PC-9 (cell line): Measurements from ENCODE around the gene DOLK. TPM values are rescaled to one million over a fixed set of nuclear protein-coding genes. Genes with fewer than 3 reads are reported as not detected.

ENCODE experiments used
- BruUV-seq: library from RNA; stranded (reverse); fragments of 400-500 nt; replicated peaks from 2 replicates; lab custom pipeline; 2021; lab: Mats Ljungman, UMichigan
- CTCF ChIA-PET: fragments of 300-600 bp; sonication (Branson Sonifier 250); formaldehyde crosslinking; loops from one replicate; lab custom pipeline; 2022; ENCODE audit warnings: antibody characterized with exemption; lab: Charles Lee
- POLR2A ChIA-PET: fragments of 300-600 bp; sonication (Branson Sonifier 250); formaldehyde crosslinking; loops from one replicate; lab custom pipeline; 2022; ENCODE audit warnings: antibody characterized with exemption; ENCODE audit not compliant: unreplicated experiment; lab: Charles Lee
- DNase-seq, 2 experiments: peaks; one replicate each; pipeline versions ENCODE4 v3.0.0 to v3.0.0-alpha.2; 2015 to 2022; ENCODE audit warnings: mixed read lengths in 1 of 2
- H2AFZ ChIP-seq: fragments of 200-600 bp; sonication (generic); 2 replicates; pipeline ENCODE4 v1.8.1; 2017; ENCODE audit warnings: antibody characterized with exemption
- H3F3A ChIP-seq: fragments of 200-600 bp; sonication (generic); 2 replicates; pipeline ENCODE4 v1.8.1; 2017; ENCODE audit warnings: antibody characterized with exemption, mild to moderate bottlenecking, low read depth; ENCODE audit not compliant: insufficient read depth
- H3K27ac ChIP-seq: fragments of 200-600 bp; sonication (generic); 2 replicates; pipeline ENCODE4 v1.6.1; 2016; ENCODE audit warnings: mixed run types
- H3K27me3 ChIP-seq: fragments of 200-600 bp; sonication (generic); 2 replicates; pipeline ENCODE4 v1.6.1; 2016; ENCODE audit warnings: low read depth, mixed run types; ENCODE audit not compliant: insufficient read depth
- H3K36me3 ChIP-seq: fragments of 200-600 bp; sonication (generic); 2 replicates; pipeline ENCODE4 v1.6.1; 2016; ENCODE audit warnings: low read depth, mixed run types
- H3K4me1 ChIP-seq: fragments of 200-600 bp; sonication (generic); replicated peaks from 2 replicates; pipeline ENCODE4 v1.6.1; 2016; ENCODE audit warnings: mixed run types; ENCODE audit not compliant: insufficient read depth
- H3K4me2 ChIP-seq: fragments of 200-600 bp; sonication (generic); 2 replicates; pipeline ENCODE4 v1.6.1; 2017; ENCODE audit warnings: mixed run types
- H3K4me3 ChIP-seq: fragments of 200-600 bp; sonication (generic); 2 replicates; pipeline ENCODE4 v1.6.1; 2016; ENCODE audit warnings: mixed run types
- H3K79me2 ChIP-seq: fragments of 200-600 bp; sonication (generic); 2 replicates; pipeline ENCODE4 v1.6.1; 2017; ENCODE audit warnings: low read depth, mixed run types
- H3K9me2 ChIP-seq: fragments of 200-600 bp; sonication (generic); 2 replicates; pipeline ENCODE4 v1.8.1; 2017; ENCODE audit warnings: mild to moderate bottlenecking; ENCODE audit not compliant: insufficient read depth
- H3K9me3 ChIP-seq: fragments of 200-600 bp; sonication (generic); 2 replicates; pipeline ENCODE4 v1.8.1; 2016; ENCODE audit warnings: low read depth; ENCODE audit not compliant: insufficient read depth
- H4K20me1 ChIP-seq: fragments of 200-600 bp; sonication (generic); 2 replicates; pipeline ENCODE4 v1.8.1; 2017; ENCODE audit not compliant: insufficient read depth
- CTCF ChIP-seq: fragments of 200-600 bp; sonication (generic); conservative IDR thresholded peaks from 2 replicates; pipeline ENCODE4 v1.6.1; 2017; ENCODE audit warnings: mixed run types, antibody characterized with exemption, mild to moderate bottlenecking, moderate library complexity
- EZH2 ChIP-seq: fragments of 200-600 bp; sonication (generic); IDR thresholded peaks from 2 replicates; pipeline ENCODE4 v1.8.0; 2017; ENCODE audit warnings: antibody characterized with exemption, low read depth
- intact Hi-C: fragments of 100-400 bp; cut with micrococcal nuclease; formaldehyde crosslinking; loops from one replicate; pipeline ENCODE4 v1.10.0; 2022; ENCODE audit not compliant: unreplicated experiment
- total RNA-seq: library from RNA; stranded (reverse); gene quantifications from 2 replicates; pipeline ENCODE4 v1.2.3, GENCODE V29; 2021

Gene DOLK
- total RNA-seq, 1 experiment from 2014 or later, result 19.0 TPM

DNA sequence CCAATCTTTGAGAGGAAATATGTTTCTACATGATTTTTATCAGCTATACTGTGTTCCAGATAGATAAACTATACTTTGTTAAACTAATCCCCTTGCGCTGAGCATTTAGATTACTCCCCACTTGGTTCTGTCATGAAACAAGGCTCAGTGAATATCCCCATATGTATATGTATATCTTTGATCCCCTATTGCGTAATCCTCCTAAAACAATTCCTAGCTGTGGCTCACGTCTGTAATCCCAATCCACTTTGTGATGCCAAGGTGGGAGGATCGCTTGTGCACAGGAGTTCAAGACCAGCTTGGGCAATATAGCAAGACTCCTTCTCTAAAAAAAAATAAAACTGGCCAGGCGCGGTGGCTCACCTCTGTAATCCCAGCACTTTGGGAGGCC is 23.9 kb downstream of the DOLK start:
- TF ChIP-seq EZH2 (no peak), CTCF (no peak)
- Histone ChIP-seq H2AFZ (no peak overlapping the region), H3F3A (peaks cover 11% of the 10 kb centered on the region; the same call in 1 of the 2 replicates), H3K9me3 (no peaks in the 10 kb centered on the region), H3K27ac (no peak overlapping the region), H3K4me2 (no peak overlapping the region), H3K36me3 (no peaks in the 10 kb centered on the region), H3K4me3 (no peak overlapping the region), H3K4me1 (no peaks in the 10 kb centered on the region), H3K9me2 (no peaks in the 10 kb centered on the region), H4K20me1 (no peaks in the 10 kb centered on the region), H3K79me2 (no peaks in the 10 kb centered on the region), H3K27me3 (no peaks in the 10 kb centered on the region)
- no TSS peak for BruUV-seq
- CTCF ChIA-PET, result interaction anchor here (0.6 kb wide), 2 partner anchors 60 to 280 kb away, joined by 3 to 4 read pairs; no protein-coding TSS in a partner anchor
- POLR2A ChIA-PET, result interaction anchor here (0.7 kb wide), 1 partner anchor 11 kb away, joined by 5 read pairs; no protein-coding TSS in a partner anchor
- no peak for DNase-seq
- intact Hi-C loops, result no loop called here

- Histone ChIP-seq H3K9me3 (no peaks in the 10 kb centered on the region), H3K9me2 (no peaks in the 10 kb centered on the region), H2AFZ (no peak overlapping the region), H3K36me3 (no peaks in the 10 kb centered on the region), H4K20me1 (no peaks in the 10 kb centered on the region), H3K27ac (no peak overlapping the region), H3F3A (peaks cover 11% of the 10 kb centered on the region; the same call in 1 of the 2 replicates), H3K27me3 (no peaks in the 10 kb centered on the region), H3K4me3 (no peak overlapping the region), H3K4me1 (no peaks in the 10 kb centered on the region), H3K4me2 (no peak overlapping the region), H3K79me2 (no peaks in the 10 kb centered on the region)
- no peak for TF ChIP-seq CTCF
- TF ChIP-seq EZH2, result no peak
- intact Hi-C loops, result no loop called here
- ChIA-PET CTCF (interaction anchor here (0.7 kb wide), 2 partner anchors 77 to 122 kb away, joined by 13 to 16 read pairs; no protein-coding TSS in a partner anchor), POLR2A (interaction anchor here (0.7 kb wide), 1 partner anchor 26 kb away, joined by 12 read pairs; no protein-coding TSS in a partner anchor)
- BruUV-seq, result no TSS peak
- no peak for DNase-seq
Observed at GRCh38 chr9:128921881-128922763, 25.3 kb downstream of the DOLK start.

DNA sequence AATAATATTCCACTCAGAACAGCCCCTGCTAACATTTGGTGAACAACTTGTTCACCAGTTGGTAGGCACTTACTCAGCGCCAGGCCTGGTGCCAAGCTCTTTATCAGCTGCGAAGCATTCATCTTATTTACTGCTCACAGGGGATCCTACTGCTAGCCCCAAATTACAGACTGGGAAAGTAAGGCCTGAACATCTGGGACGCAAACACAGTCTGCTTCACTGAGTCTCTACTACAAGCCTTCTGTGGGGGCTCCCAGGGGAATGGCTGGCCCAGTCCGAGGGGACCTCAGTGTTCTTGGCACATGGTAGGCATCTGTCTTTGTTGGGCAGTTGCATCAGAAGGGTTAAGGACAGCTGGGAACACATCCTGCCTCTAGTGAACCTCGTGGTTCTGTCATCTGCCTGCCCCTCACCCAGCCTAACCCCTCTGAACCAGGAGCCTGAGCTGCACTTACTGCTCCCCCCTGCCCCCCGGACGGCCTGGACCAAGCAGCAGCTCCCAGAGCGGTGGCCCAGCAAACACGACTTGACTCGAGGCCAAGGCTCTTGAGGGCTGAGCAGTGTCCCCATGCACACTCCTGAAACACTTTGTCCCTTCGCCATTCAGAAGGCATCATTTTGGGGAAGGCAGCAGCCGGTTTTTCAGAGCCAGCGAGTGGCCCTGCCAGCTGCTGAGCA is 26.9 kb downstream of the DOLK start, which contains the start of gene PHYHD1:
PHYHD1 (plus strand) TSS at position 602 of the 678 bp plus-strand sequence. CDS start 1,342 bp downstream, outside the sequence.
- H3K27me3 ChIP-seq, result no peaks in the 10 kb centered on the region
- H3K9me3 ChIP-seq, result no peaks in the 10 kb centered on the region
- TF ChIP-seq EZH2 (no peak), CTCF (no peak)
- no peaks in the 10 kb centered on the region for H3K79me2 ChIP-seq
- H3K9me2 ChIP-seq, result no peaks in the 10 kb centered on the region
- H3K4me3 ChIP-seq, result no peak within 1 kb of the TSS
- intact Hi-C loops, result no loop called here
- DNase-seq, result no peak
- no peaks in the 10 kb centered on the region for H3K36me3 ChIP-seq
- H3K27ac ChIP-seq, result no peak within 1 kb of the TSS
- H4K20me1 ChIP-seq, result no peaks in the 10 kb centered on the region
- no peaks in the 10 kb centered on the region for H3K4me1 ChIP-seq
- BruUV-seq, result no TSS peak
- POLR2A ChIA-PET, result interaction anchor here (0.6 to 0.7 kb wide), 2 partner anchors 32 to 550 kb away, joined by 3 to 5 read pairs; no protein-coding TSS in a partner anchor
- no peak within 1 kb of the TSS for H3K4me2 ChIP-seq
- H2AFZ ChIP-seq, result no peak within 1 kb of the TSS
- CTCF ChIA-PET, result no interaction called here
- H3F3A ChIP-seq, result peaks cover 11% of the 10 kb centered on the region; the same call in 1 of the 2 replicates
